T-helper 2 cell treated with Interferon-gamma antibody and Interleukin-4, amounts not matched to agents 5 μg/mL and 100 μg/mL, for 36 hours (primary cell): ENCODE results near the gene B3GNT9.
"Not testable (repeated sequence)": the region's sequence is repeated elsewhere in the genome, so short reads cannot be mapped to it uniquely, and the experiment has no call there.

ENCODE experiments used
- DNase-seq: peaks from one replicate; pipeline ENCODE4 v3.0.0; 2021; ENCODE audit warnings: low spot score
- H3K27ac Mint-ChIP-seq: one replicate; pipeline ENCODE4 v1.8.0; 2021; ENCODE audit warnings: mild to moderate bottlenecking, mixed read lengths
- H3K27me3 Mint-ChIP-seq: one replicate; pipeline ENCODE4 v1.8.0; 2021; ENCODE audit warnings: low read depth, mixed read lengths
- H3K36me3 Mint-ChIP-seq: one replicate; pipeline ENCODE4 v1.8.0; 2021; ENCODE audit warnings: low read depth, mixed read lengths
- H3K4me1 Mint-ChIP-seq: one replicate; pipeline ENCODE4 v1.8.0; 2021; ENCODE audit warnings: low read depth, mixed read lengths
- H3K4me3 Mint-ChIP-seq: one replicate; pipeline ENCODE4 v1.8.0; 2022; ENCODE audit warnings: mild to moderate bottlenecking, moderate library complexity, mixed read lengths
- H3K9me3 Mint-ChIP-seq: one replicate; pipeline ENCODE4 v1.8.0; 2021; ENCODE audit warnings: mixed read lengths

B3GNT9 gene

GRCh38 chr16:67144943-67145342 is 5.9 kb downstream of the B3GNT9 start:
- Mint-ChIP-seq H3K4me3 (no peak overlapping the region), H3K36me3 (peaks cover 53% of the 10 kb centered on the region), H3K9me3 (no peaks in the 10 kb centered on the region), H3K27ac (no peak overlapping the region), H3K4me1 (no peaks in the 10 kb centered on the region), H3K27me3 (no peaks in the 10 kb centered on the region)
- DNase-seq = no peak

DNA sequence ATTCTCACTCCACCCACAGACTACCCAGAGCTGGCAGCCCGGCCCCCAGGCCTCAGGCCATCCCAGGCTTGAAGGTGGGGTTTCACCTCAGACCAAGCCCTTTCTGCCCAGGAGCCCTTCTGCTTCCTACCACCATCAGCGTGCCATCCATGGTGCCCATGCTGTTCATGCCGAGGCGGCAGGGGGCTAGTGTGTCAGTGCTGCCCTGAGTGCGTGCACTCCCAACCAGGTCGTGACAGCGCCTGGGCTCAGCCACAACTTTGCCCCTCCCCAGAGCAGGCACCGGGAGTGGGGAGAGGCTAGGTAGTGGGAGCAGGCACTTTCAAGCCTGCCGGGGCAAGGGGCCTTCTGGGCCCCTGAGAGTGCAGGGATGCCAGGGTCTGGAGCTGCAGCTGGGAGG is 8.5 kb downstream of the B3GNT9 start:
- H3K27me3 Mint-ChIP-seq = no peaks in the 10 kb centered on the region
- no peak overlapping the region for H3K4me3 Mint-ChIP-seq
- DNase-seq = no peak
- H3K36me3 Mint-ChIP-seq = peaks cover 39% of the 10 kb centered on the region
- no peak overlapping the region for H3K27ac Mint-ChIP-seq
- no peaks in the 10 kb centered on the region for H3K9me3 Mint-ChIP-seq
- H3K4me1 Mint-ChIP-seq = no peaks in the 10 kb centered on the region

GRCh38 chr16:67141391-67141790 is 9.4 kb downstream of the B3GNT9 start:
- no peaks in the 10 kb centered on the region for H3K9me3 Mint-ChIP-seq
- no peak overlapping the region for H3K4me3 Mint-ChIP-seq
- no peaks in the 10 kb centered on the region for H3K27me3 Mint-ChIP-seq
- no peak for DNase-seq
- H3K36me3 Mint-ChIP-seq = peaks cover 41% of the 10 kb centered on the region
- no peak overlapping the region for H3K27ac Mint-ChIP-seq
- H3K4me1 Mint-ChIP-seq = no peaks in the 10 kb centered on the region

GRCh38 chr16:67137605-67138004 is 13.2 kb downstream of the B3GNT9 start:
- Mint-ChIP-seq H3K4me1 (no peaks in the 10 kb centered on the region), H3K27ac (no peak overlapping the region), H3K36me3 (peaks cover 32% of the 10 kb centered on the region), H3K27me3 (no peaks in the 10 kb centered on the region), H3K9me3 (no peaks in the 10 kb centered on the region), H3K4me3 (no peak overlapping the region)
- DNase-seq = no peak

DNA sequence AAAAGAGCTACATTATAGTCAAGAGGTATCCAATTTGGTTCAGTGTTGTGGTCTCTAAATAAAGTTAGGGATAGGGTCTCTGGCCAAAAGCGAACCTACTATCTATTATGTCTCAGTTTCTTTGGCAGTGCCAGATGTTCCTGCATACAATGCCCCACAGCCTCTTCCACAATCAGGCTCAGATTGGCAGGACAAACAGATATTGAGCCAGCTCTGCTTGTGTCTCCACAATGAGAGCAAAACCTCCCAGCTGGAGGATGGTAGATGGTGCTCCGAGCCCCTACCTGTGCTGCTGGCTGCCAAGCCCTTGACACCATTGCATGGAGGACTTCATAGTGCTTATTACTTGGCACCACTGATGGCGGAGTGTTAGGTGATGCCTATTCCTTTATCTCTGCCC is 21.4 kb downstream of the B3GNT9 start:
- no peaks in the 10 kb centered on the region for H3K27me3 Mint-ChIP-seq
- H3K9me3 Mint-ChIP-seq = no peaks in the 10 kb centered on the region
- H3K4me1 Mint-ChIP-seq = no peaks in the 10 kb centered on the region
- H3K27ac Mint-ChIP-seq = no peak overlapping the region
- H3K4me3 Mint-ChIP-seq = no peak overlapping the region
- peaks cover 27% of the 10 kb centered on the region for H3K36me3 Mint-ChIP-seq
- no peak for DNase-seq

- H3K9me3 Mint-ChIP-seq = no peaks in the 10 kb centered on the region
- DNase-seq = no peak
- no peaks in the 10 kb centered on the region for H3K27me3 Mint-ChIP-seq
- peaks cover 27% of the 10 kb centered on the region for H3K36me3 Mint-ChIP-seq
- H3K4me1 Mint-ChIP-seq = no peaks in the 10 kb centered on the region
- no peak overlapping the region for H3K27ac Mint-ChIP-seq
- no peak overlapping the region for H3K4me3 Mint-ChIP-seq
Measured at GRCh38 chr16:67128887-67129286, 21.9 kb downstream of the B3GNT9 start.

- H3K4me3 Mint-ChIP-seq = no peak overlapping the region
Measured at GRCh38 chr16:67128417-67128816, 22.4 kb downstream of the B3GNT9 start.

DNA sequence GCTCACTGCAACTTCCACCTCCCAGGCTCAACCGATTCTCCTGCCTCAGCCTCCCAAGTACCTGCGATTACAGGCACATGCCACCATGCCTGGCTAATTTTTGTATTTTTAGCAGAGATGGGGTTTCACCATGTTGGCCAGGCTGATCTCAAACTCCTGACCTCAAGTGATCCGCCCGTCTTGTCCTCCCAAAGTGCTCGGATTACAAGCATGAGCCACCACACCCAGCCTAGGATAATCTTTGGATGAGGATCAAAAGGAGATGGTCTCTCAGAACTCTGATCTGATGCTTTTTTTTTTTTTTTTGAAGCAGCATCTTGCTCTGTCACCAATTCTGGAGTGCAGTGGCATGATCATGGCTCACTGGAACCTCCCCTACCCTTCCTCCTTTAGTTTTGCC is 28.0 kb downstream of the B3GNT9 start:
- H3K36me3 Mint-ChIP-seq = peaks cover 22% of the 10 kb centered on the region
- not testable (repeated sequence) for H3K9me3 Mint-ChIP-seq, DNase-seq, H3K27me3 Mint-ChIP-seq, H3K4me3 Mint-ChIP-seq, H3K4me1 Mint-ChIP-seq, H3K27ac Mint-ChIP-seq

More at GRCh38 chr16:67128417-67128816, 22.4 kb downstream of the B3GNT9 start:
- H3K27me3 Mint-ChIP-seq = no peaks in the 10 kb centered on the region
- no peak for DNase-seq
- H3K4me1 Mint-ChIP-seq = no peaks in the 10 kb centered on the region
- H3K27ac Mint-ChIP-seq = no peak overlapping the region
- peaks cover 30% of the 10 kb centered on the region for H3K36me3 Mint-ChIP-seq
- H3K9me3 Mint-ChIP-seq = no peaks in the 10 kb centered on the region

DNA sequence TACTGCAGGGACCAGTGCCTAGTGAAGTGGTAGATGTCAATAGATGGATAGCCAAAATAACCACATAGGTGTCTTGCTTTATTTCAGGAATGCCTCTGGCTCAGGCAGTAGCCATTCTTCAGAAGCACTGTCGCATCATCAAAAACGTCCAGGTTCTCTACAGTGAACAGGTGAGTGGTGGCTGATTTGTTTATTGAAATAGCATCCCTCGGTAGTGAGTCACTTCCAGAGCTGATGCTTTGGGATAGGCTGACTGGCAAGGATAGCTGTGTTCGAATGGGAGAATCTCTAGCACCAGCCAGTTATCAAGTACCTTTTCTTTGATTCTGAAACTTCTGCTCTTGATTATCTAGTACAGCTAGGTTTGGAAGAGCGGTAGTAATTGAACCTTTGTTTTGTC is 30.8 kb downstream of the B3GNT9 start:
- no peaks in the 10 kb centered on the region for H3K9me3 Mint-ChIP-seq
- no peak overlapping the region for H3K27ac Mint-ChIP-seq
- H3K27me3 Mint-ChIP-seq = no peaks in the 10 kb centered on the region
- peaks cover 3% of the 10 kb centered on the region for H3K4me1 Mint-ChIP-seq
- H3K36me3 Mint-ChIP-seq = peaks cover 14% of the 10 kb centered on the region
- H3K4me3 Mint-ChIP-seq = no peak overlapping the region
- no peak for DNase-seq

GRCh38 chr16:67117716-67118115 is 33.1 kb downstream of the B3GNT9 start:
- no peak overlapping the region for H3K4me3 Mint-ChIP-seq
- H3K4me1 Mint-ChIP-seq = peaks cover 4% of the 10 kb centered on the region
- H3K27me3 Mint-ChIP-seq = no peaks in the 10 kb centered on the region
- H3K9me3 Mint-ChIP-seq = no peaks in the 10 kb centered on the region
- DNase-seq = no peak
- H3K27ac Mint-ChIP-seq = no peak overlapping the region
- peaks cover 5% of the 10 kb centered on the region for H3K36me3 Mint-ChIP-seq

- Mint-ChIP-seq H3K9me3 (no peaks in the 10 kb centered on the region), H3K36me3 (peaks cover 5% of the 10 kb centered on the region), H3K4me1 (peaks cover 4% of the 10 kb centered on the region), H3K4me3 (no peak overlapping the region), H3K27ac (no peak overlapping the region), H3K27me3 (no peaks in the 10 kb centered on the region)
- no peak for DNase-seq
Measured at GRCh38 chr16:67116388-67117311, 34.1 kb downstream of the B3GNT9 start.

DNA sequence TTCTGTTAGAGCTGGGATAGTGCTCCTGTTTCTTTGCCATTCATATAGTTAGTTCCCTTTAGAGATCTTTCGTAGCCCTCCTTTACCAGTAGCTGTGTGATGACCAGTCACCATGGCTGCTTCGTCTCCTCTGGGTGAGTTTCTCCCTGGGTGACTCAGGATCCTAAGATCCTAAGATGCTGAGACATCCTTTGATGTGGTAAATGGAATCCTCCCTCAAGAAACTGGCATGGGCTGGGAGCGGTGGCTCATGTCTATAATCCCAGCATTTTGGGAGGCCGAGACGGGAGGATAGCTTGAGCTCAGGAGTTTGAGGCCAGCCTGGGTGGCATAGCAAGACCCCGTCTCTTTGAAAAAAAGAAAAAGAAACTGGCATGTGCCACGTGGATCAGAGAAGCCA is 35.2 kb downstream of the B3GNT9 start:
- no peak overlapping the region for H3K4me3 Mint-ChIP-seq
- H3K9me3 Mint-ChIP-seq = no peaks in the 10 kb centered on the region
- peaks cover 3% of the 10 kb centered on the region for H3K36me3 Mint-ChIP-seq
- H3K27me3 Mint-ChIP-seq = no peaks in the 10 kb centered on the region
- H3K27ac Mint-ChIP-seq = no peak overlapping the region
- peaks cover 11% of the 10 kb centered on the region for H3K4me1 Mint-ChIP-seq
- DNase-seq = no peak

DNA sequence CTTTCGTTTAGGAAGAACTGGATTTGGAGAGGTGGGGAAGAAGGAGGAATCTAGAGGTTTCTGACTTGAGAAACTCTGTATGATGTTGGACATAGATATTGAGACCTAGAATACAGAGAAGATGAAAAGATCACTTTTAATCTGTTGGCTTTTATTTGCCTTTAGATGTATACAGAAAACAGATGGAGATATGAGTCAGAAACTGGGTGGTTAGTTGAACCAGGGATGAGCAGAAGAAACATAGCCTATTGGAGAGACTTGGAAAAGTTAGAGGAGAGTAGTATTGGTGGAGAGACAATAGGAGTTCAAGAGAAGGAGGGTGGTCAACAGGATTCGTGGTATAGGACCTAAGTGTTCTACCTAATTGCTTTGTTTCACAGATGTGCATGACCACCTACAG is 36.0 kb downstream of the B3GNT9 start:
- peaks cover 11% of the 10 kb centered on the region for H3K4me1 Mint-ChIP-seq
- no peaks in the 10 kb centered on the region for H3K9me3 Mint-ChIP-seq
- no peak for DNase-seq
- no peak overlapping the region for H3K4me3 Mint-ChIP-seq
- no peak overlapping the region for H3K27ac Mint-ChIP-seq
- no peaks in the 10 kb centered on the region for H3K36me3 Mint-ChIP-seq
- H3K27me3 Mint-ChIP-seq = no peaks in the 10 kb centered on the region

GRCh38 chr16:67112591-67113399 is 38.0 kb downstream of the B3GNT9 start:
- no peak overlapping the region for H3K27ac Mint-ChIP-seq

More at GRCh38 chr16:67112591-67113399, 38.0 kb downstream of the B3GNT9 start:
- Mint-ChIP-seq H3K4me1 (peaks cover 13% of the 10 kb centered on the region), H3K36me3 (no peaks in the 10 kb centered on the region), H3K27me3 (no peaks in the 10 kb centered on the region), H3K4me3 (no peak overlapping the region), H3K9me3 (no peaks in the 10 kb centered on the region)
- DNase-seq = no peak
